Measurements from ENCODE around the gene POC1A.
"Not testable (repeated sequence)": the region's sequence is repeated elsewhere in the genome, so short reads cannot be mapped to it uniquely, and the experiment has no call there.

POC1A gene

DNA sequence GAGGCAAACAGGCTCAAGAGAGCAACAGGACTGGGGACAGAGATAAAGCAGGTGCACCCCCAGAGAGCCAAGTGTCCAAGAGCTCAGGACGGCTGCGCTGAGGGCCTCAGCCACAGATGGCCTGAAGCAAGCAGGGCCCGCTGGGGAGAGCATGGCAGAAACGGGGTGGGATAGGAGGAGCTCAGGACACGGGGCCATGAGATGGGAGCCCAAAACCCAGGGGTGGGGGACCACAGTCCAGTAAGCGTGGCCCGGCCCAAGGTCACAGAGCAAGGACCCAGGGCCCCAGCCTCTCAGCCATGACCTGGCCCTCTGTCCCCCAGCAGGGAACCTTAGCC is 107.4 kb downstream of the POC1A start:
- Histone ChIP-seq H3K4me2 (ENCODE audit: low read length) (no peak overlapping the region), H2AFZ (ENCODE audit: low read depth, low read length) (no peak overlapping the region), H3K36me3 (replicated peaks; ENCODE audit: low read depth, low read length) (peaks cover 18% of the 10 kb centered on the region), H3K4me3 (ENCODE audit: low read length) (no peak overlapping the region), H3K27ac (ENCODE audit: low read length) (no peak overlapping the region), H3K9ac (ENCODE audit: low read length) (no peak overlapping the region), H3K9me3 (ENCODE audit: insufficient read depth, low read length) (no peaks in the 10 kb centered on the region), H3K4me1 (ENCODE audit: low read length) (no peaks in the 10 kb centered on the region), H3K79me2 (ENCODE audit: low read length) (no peaks in the 10 kb centered on the region), H4K20me1 (ENCODE audit: insufficient read depth, low read length) (no peaks in the 10 kb centered on the region), H3K27me3 (ENCODE audit: low read depth, low read length) (peaks cover 12% of the 10 kb centered on the region)
- TF ChIP-seq EZH2phosphoT487 (IDR thresholded peaks at IDR 0.05; ENCODE audit: low read depth): no peak
- TF ChIP-seq, protein P1, sequence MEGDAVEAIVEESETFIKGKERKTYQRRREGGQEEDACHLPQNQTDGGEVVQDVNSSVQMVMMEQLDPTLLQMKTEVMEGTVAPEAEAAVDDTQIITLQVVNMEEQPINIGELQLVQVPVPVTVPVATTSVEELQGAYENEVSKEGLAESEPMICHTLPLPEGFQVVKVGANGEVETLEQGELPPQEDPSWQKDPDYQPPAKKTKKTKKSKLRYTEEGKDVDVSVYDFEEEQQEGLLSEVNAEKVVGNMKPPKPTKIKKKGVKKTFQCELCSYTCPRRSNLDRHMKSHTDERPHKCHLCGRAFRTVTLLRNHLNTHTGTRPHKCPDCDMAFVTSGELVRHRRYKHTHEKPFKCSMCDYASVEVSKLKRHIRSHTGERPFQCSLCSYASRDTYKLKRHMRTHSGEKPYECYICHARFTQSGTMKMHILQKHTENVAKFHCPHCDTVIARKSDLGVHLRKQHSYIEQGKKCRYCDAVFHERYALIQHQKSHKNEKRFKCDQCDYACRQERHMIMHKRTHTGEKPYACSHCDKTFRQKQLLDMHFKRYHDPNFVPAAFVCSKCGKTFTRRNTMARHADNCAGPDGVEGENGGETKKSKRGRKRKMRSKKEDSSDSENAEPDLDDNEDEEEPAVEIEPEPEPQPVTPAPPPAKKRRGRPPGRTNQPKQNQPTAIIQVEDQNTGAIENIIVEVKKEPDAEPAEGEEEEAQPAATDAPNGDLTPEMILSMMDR (IDR thresholded peaks at IDR 0.05; ENCODE audit: low read depth, low read length): no peak

DNA sequence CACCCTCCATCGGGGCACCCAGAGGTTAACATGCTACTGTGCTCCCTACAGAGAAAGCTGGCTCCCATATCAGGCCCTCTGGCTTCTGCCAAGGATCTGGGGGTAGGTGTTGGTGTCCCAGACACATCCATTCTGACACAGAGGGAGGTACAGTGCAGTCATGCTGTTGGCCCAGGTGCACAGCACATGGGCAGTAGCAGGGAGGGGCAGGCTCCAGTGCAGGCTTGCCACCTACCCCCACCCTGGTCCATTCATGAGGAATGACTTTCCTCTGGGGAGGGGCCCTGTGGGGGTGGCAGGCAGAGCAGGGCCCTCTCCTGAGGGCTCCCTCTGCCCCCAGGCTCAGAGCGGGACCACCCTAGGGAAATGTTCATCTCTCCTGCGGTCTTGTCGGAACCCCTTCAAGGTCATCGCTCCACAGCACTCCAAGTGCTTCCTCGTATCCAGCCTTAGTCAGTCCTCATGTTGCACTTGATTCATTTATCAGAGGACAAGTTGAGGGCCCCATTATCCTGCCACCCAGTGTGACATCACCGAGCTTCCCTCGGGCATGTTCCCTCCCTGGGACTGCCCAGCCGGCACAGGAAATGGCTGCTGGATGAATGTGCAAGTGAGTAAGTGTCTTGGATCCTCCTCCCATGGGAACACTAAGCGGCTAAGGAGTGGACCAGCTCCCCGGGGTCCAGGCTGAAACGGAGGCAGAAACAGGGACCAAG is 107.9 kb downstream of the POC1A start:
- Histone ChIP-seq H3K36me3 (replicated peaks; ENCODE audit: low read depth, low read length) (peaks cover 14% of the 10 kb centered on the region), H3K4me1 (ENCODE audit: low read length) (no peaks in the 10 kb centered on the region), H3K27ac (ENCODE audit: low read length) (no peak overlapping the region), H3K79me2 (ENCODE audit: low read length) (no peaks in the 10 kb centered on the region), H2AFZ (ENCODE audit: low read depth, low read length) (no peak overlapping the region), H3K9me3 (ENCODE audit: insufficient read depth, low read length) (no peaks in the 10 kb centered on the region), H4K20me1 (ENCODE audit: insufficient read depth, low read length) (no peaks in the 10 kb centered on the region), H3K4me3 (ENCODE audit: low read length) (no peak overlapping the region), H3K4me2 (ENCODE audit: low read length) (no peak overlapping the region), H3K27me3 (ENCODE audit: low read depth, low read length) (peaks cover 18% of the 10 kb centered on the region), H3K9ac (ENCODE audit: low read length) (no peak overlapping the region)
- no peak for TF ChIP-seq EZH2phosphoT487 (IDR thresholded peaks at IDR 0.05; ENCODE audit: low read depth)
- TF ChIP-seq, protein P1 (IDR thresholded peaks at IDR 0.05; ENCODE audit: low read depth, low read length): no peak

DNA sequence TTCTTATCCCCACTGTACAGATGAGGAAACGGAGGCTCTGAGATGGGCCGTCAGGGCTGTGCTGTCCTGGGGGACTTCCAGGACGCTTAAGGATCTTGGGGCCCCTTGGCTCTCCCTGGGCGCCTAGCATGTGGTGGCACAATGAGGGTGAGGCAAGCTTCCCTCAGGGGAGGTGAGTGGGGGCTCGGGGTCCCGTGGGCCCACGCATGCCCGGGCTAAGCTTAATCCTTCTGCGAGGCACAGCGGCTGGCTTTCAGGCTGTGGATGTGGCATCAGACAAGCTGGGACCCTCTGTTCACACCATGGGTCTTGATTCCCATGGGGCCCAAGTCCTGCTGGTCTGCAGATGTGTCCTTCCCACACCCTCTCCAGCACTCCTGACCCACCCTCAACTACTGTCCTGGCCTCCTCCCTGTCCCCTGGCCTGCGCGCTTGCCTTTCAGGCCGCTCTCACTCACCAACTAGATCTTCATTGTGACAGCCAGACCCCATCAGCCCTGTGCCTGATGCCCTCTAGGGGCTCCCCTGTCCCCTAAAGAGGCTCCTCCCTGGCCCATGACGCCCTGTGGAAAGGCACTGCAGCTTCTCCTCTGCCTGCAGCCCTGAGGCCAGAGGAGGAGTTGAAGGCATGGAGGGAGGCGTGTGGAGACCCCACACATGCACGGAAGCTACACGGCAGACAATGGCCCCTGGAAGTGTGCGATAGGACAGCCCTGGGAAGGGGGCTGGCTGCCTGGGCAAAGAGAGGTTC is 109.2 kb downstream of the POC1A start:
- TF ChIP-seq, protein P1 (IDR thresholded peaks at IDR 0.05; ENCODE audit: low read depth, low read length): 0 out of 2 replicates have a peak, but pooled peaks have one; percentile 11
- no peak for TF ChIP-seq EZH2phosphoT487 (IDR thresholded peaks at IDR 0.05; ENCODE audit: low read depth)
- Histone ChIP-seq H3K27me3 (ENCODE audit: low read depth, low read length) (peaks cover 22% of the 10 kb centered on the region), H3K36me3 (replicated peaks; ENCODE audit: low read depth, low read length) (peaks cover 3% of the 10 kb centered on the region), H3K4me3 (ENCODE audit: low read length) (no peak overlapping the region), H4K20me1 (ENCODE audit: insufficient read depth, low read length) (no peaks in the 10 kb centered on the region), H3K9me3 (ENCODE audit: insufficient read depth, low read length) (no peaks in the 10 kb centered on the region), H3K27ac (ENCODE audit: low read length) (no peak overlapping the region), H3K4me1 (ENCODE audit: low read length) (no peaks in the 10 kb centered on the region), H3K4me2 (ENCODE audit: low read length) (no peak overlapping the region), H2AFZ (ENCODE audit: low read depth, low read length) (no peak overlapping the region), H3K79me2 (ENCODE audit: low read length) (no peaks in the 10 kb centered on the region), H3K9ac (ENCODE audit: low read length) (no peak overlapping the region)

DNA sequence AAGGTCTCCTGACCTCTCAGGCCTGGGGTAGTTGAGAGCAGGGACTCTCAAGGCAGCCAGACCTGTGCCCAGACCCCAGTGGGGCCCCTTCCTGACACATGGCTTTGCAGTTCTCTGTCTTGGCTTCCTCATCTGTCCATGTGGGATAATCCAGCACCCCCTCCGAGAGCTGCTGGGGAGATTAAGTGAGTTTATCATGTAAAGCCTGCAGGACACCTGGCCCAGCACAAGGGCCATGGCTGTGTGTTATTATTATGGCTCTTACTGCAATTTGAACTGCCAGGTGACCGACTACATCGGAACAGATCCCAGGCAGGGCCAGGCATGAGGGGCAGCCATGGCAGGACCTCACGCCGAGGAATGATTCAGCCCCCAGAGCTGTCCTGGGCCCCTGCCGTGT is 110.5 kb downstream of the POC1A start:
- Histone ChIP-seq H3K27me3 (ENCODE audit: low read depth, low read length) (peaks cover 29% of the 10 kb centered on the region), H3K79me2 (ENCODE audit: low read length) (no peaks in the 10 kb centered on the region), H2AFZ (ENCODE audit: low read depth, low read length) (no peak overlapping the region), H3K4me3 (ENCODE audit: low read length) (no peak overlapping the region), H3K4me2 (ENCODE audit: low read length) (no peak overlapping the region), H3K9me3 (ENCODE audit: insufficient read depth, low read length) (no peaks in the 10 kb centered on the region), H4K20me1 (ENCODE audit: insufficient read depth, low read length) (no peaks in the 10 kb centered on the region), H3K4me1 (ENCODE audit: low read length) (no peaks in the 10 kb centered on the region), H3K27ac (ENCODE audit: low read length) (no peak overlapping the region), H3K36me3 (replicated peaks; ENCODE audit: low read depth, low read length) (no peaks in the 10 kb centered on the region), H3K9ac (ENCODE audit: low read length) (no peak overlapping the region)
- no peak for TF ChIP-seq EZH2phosphoT487 (IDR thresholded peaks at IDR 0.05; ENCODE audit: low read depth)
- TF ChIP-seq, protein P1 (IDR thresholded peaks at IDR 0.05; ENCODE audit: low read depth, low read length): no peak

DNA sequence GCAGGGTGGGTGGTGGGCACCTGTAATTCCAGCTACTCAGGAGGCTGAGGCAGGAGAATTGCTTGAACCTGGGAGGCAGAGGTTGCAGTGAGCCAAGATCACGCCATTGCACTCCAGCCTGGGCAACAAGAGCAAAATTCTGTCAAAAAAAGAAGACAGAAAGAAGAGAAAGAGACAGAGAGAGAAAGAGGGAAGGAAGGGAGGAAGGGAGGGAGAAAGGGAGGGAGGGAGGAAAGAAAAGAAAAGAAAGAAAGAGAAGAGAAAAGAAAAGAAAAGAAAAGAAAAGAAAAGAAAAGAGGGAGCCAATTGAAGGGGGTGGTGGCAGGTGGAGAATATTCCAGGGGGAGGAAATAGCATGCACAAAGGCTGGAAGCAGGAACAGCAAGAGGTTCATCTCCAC is 111.2 kb downstream of the POC1A start:
- H4K20me1 ChIP-seq (ENCODE audit: insufficient read depth, low read length); H3K4me1 ChIP-seq (ENCODE audit: low read length); H3K4me3 ChIP-seq (ENCODE audit: low read length); H3K9me3 ChIP-seq (ENCODE audit: insufficient read depth, low read length); H2AFZ ChIP-seq (ENCODE audit: low read depth, low read length); H3K9ac ChIP-seq (ENCODE audit: low read length); H3K4me2 ChIP-seq (ENCODE audit: low read length); H3K36me3 ChIP-seq (replicated peaks; ENCODE audit: low read depth, low read length); H3K79me2 ChIP-seq (ENCODE audit: low read length); H3K27ac ChIP-seq (ENCODE audit: low read length): not testable (repeated sequence)
- peaks cover 29% of the 10 kb centered on the region for H3K27me3 ChIP-seq (ENCODE audit: low read depth, low read length)
